GM23338 (cell line): ENCODE data around the gene AOC1. TPM values are rescaled to one million over a fixed set of nuclear protein-coding genes. Genes with fewer than 3 reads are reported as not detected.

Source experiments
- CREB1 ChIP-seq: fragments of 250-450 bp; sonication (Bioruptor Pico); IDR thresholded peaks from 2 replicates; pipeline ENCODE4 v1.5.0; 2020; ENCODE audit warnings: low read depth, mild to moderate bottlenecking, moderate library complexity
- EZH2 ChIP-seq: fragments of 200-600 bp; sonication (generic); IDR thresholded peaks from one replicate; pipeline ENCODE4 v1.8.0; 2017; ENCODE audit warnings: antibody characterized with exemption, mild to moderate bottlenecking, low read depth; ENCODE audit not compliant: unreplicated experiment
- EZH2phosphoT487 ChIP-seq: fragments of 200-600 bp; sonication (generic); IDR thresholded peaks from one replicate; pipeline ENCODE4 v1.8.1; 2018; ENCODE audit warnings: antibody characterized with exemption; ENCODE audit not compliant: unreplicated experiment
- JUNB ChIP-seq: IDR thresholded peaks from one replicate; pipeline ENCODE4 v1.6.1; 2016; ENCODE audit warnings: antibody characterized with exemption; ENCODE audit not compliant: unreplicated experiment
- NANOG ChIP-seq: IDR thresholded peaks from 2 replicates; pipeline ENCODE4 v1.6.1; 2016; ENCODE audit warnings: antibody characterized with exemption, borderline replicate concordance
- POLR2AphosphoS5 ChIP-seq: IDR thresholded peaks from 2 replicates; pipeline ENCODE4 v1.6.1; 2016; ENCODE audit warnings: antibody characterized with exemption, low read depth
- STAT1 ChIP-seq: IDR thresholded peaks from one replicate; pipeline ENCODE4 v1.6.1; 2016; ENCODE audit warnings: antibody characterized with exemption; ENCODE audit not compliant: unreplicated experiment
- ZNF114 ChIP-seq: fragments of 250-450 bp; sonication (Bioruptor Pico); IDR thresholded peaks from 2 replicates; pipeline ENCODE4 v1.5.0; 2020; ENCODE audit warnings: mild to moderate bottlenecking, moderate library complexity
- ZNF331 ChIP-seq: fragments of 250-450 bp; sonication (Bioruptor Pico); IDR thresholded peaks from 2 replicates; pipeline ENCODE4 v1.5.0; 2020; ENCODE audit warnings: low read depth, mild to moderate bottlenecking, moderate library complexity
- polyA plus RNA-seq: library from polyadenylated mRNA; unstranded; fragments of >200 nt; fragmentation: Nextera tagmentation; extraction: Ambion mirVana; gene quantifications from 2 replicates; pipeline ENCODE4 v1.2.1, GENCODE V29; 2016
- total RNA-seq: library from RNA; depleted of rRNA; stranded (reverse); fragments of >200 nt; shearing (Covaris generic); gene quantifications from 2 replicates; pipeline ENCODE4 v1.2.3, GENCODE V29; 2014
- TF ChIP-seq, protein P1 (sequence below): fragments of 250-450 bp; sonication (Bioruptor Pico); IDR thresholded peaks from 2 replicates; pipeline ENCODE4 v1.5.0; 2020; ENCODE audit warnings: mild to moderate bottlenecking, moderate library complexity
- TF ChIP-seq, protein P2 (sequence below), 2 experiments: fragments of 200-600 bp in 1 of 2; sonication (generic) in 1 of 2; conservative IDR thresholded peaks; 2 replicates each; pipeline versions ENCODE4 v1.5.1 to v1.6.1; 2016 to 2017; ENCODE audit warnings: antibody characterized with exemption in 2 of 2, low read depth in 2 of 2, mild to moderate bottlenecking in 2 of 2, moderate library complexity in 1 of 2

AOC1 gene
- total and polyA plus RNA-seq, 2 experiments from 2014 or later: not detected

DNA sequence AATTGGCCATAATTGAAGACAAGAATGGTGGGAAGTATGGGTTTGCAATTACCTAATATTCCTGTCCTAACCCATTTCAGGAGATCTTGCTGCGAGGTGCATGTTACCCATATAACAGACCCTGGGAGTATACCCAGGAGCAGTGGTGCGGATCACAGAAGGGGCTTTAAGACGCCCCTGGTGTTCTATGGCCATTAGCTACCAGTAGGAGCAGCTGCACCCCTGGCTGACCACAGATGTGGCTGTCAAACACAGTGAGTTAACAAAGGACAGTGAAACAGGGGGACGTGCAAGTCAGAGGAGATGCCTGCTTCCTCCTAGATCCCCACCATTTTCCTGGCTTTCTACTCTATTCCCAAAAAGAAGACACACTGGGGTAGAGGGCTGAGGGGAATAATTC, 25.2 kb downstream of the AOC1 start (continued):
- TF ChIP-seq, protein P1, sequence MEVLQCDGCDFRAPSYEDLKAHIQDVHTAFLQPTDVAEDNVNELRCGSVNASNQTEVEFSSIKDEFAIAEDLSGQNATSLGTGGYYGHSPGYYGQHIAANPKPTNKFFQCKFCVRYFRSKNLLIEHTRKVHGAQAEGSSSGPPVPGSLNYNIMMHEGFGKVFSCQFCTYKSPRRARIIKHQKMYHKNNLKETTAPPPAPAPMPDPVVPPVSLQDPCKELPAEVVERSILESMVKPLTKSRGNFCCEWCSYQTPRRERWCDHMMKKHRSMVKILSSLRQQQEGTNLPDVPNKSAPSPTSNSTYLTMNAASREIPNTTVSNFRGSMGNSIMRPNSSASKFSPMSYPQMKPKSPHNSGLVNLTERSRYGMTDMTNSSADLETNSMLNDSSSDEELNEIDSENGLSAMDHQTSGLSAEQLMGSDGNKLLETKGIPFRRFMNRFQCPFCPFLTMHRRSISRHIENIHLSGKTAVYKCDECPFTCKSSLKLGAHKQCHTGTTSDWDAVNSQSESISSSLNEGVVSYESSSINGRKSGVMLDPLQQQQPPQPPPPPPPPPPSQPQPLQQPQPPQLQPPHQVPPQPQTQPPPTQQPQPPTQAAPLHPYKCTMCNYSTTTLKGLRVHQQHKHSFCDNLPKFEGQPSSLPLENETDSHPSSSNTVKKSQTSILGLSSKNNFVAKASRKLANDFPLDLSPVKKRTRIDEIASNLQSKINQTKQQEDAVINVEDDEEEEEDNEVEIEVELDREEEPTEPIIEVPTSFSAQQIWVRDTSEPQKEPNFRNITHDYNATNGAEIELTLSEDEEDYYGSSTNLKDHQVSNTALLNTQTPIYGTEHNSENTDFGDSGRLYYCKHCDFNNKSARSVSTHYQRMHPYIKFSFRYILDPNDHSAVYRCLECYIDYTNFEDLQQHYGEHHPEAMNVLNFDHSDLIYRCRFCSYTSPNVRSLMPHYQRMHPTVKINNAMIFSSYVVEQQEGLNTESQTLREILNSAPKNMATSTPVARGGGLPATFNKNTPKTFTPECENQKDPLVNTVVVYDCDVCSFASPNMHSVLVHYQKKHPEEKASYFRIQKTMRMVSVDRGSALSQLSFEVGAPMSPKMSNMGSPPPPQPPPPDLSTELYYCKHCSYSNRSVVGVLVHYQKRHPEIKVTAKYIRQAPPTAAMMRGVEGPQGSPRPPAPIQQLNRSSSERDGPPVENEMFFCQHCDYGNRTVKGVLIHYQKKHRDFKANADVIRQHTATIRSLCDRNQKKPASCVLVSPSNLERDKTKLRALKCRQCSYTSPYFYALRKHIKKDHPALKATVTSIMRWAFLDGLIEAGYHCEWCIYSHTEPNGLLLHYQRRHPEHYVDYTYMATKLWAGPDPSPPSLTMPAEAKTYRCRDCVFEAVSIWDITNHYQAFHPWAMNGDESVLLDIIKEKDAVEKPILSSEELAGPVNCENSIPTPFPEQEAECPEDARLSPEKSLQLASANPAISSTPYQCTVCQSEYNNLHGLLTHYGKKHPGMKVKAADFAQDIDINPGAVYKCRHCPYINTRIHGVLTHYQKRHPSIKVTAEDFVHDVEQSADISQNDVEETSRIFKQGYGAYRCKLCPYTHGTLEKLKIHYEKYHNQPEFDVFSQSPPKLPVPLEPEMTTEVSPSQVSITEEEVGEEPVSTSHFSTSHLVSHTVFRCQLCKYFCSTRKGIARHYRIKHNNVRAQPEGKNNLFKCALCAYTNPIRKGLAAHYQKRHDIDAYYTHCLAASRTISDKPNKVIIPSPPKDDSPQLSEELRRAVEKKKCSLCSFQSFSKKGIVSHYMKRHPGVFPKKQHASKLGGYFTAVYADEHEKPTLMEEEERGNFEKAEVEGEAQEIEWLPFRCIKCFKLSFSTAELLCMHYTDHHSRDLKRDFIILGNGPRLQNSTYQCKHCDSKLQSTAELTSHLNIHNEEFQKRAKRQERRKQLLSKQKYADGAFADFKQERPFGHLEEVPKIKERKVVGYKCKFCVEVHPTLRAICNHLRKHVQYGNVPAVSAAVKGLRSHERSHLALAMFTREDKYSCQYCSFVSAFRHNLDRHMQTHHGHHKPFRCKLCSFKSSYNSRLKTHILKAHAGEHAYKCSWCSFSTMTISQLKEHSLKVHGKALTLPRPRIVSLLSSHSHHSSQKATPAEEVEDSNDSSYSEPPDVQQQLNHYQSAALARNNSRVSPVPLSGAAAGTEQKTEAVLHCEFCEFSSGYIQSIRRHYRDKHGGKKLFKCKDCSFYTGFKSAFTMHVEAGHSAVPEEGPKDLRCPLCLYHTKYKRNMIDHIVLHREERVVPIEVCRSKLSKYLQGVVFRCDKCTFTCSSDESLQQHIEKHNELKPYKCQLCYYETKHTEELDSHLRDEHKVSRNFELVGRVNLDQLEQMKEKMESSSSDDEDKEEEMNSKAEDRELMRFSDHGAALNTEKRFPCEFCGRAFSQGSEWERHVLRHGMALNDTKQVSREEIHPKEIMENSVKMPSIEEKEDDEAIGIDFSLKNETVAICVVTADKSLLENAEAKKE (CRISPR knock-in tag): no peak
- TF ChIP-seq ZNF114 (CRISPR knock-in tag) (no peak), CREB1 (no peak), NANOG (no peak), JUNB (no peak), STAT1 (no peak), EZH2phosphoT487 (no peak), POLR2AphosphoS5 (no peak), ZNF331 (CRISPR knock-in tag) (no peak), EZH2 (no peak)
- TF ChIP-seq, protein P2, sequence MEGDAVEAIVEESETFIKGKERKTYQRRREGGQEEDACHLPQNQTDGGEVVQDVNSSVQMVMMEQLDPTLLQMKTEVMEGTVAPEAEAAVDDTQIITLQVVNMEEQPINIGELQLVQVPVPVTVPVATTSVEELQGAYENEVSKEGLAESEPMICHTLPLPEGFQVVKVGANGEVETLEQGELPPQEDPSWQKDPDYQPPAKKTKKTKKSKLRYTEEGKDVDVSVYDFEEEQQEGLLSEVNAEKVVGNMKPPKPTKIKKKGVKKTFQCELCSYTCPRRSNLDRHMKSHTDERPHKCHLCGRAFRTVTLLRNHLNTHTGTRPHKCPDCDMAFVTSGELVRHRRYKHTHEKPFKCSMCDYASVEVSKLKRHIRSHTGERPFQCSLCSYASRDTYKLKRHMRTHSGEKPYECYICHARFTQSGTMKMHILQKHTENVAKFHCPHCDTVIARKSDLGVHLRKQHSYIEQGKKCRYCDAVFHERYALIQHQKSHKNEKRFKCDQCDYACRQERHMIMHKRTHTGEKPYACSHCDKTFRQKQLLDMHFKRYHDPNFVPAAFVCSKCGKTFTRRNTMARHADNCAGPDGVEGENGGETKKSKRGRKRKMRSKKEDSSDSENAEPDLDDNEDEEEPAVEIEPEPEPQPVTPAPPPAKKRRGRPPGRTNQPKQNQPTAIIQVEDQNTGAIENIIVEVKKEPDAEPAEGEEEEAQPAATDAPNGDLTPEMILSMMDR (conservative IDR thresholded peaks at IDR 0.05; ENCODE audit: low read depth in 2 of 2): no peak
